Measurements from ENCODE around the gene PPARA. TPM values are rescaled to one million over a fixed set of nuclear protein-coding genes. Genes with fewer than 3 reads are reported as not detected.

Gene PPARA
- total RNA-seq, 2 donors from 2014 or later, result 48.4 to 67.1 TPM

DNA sequence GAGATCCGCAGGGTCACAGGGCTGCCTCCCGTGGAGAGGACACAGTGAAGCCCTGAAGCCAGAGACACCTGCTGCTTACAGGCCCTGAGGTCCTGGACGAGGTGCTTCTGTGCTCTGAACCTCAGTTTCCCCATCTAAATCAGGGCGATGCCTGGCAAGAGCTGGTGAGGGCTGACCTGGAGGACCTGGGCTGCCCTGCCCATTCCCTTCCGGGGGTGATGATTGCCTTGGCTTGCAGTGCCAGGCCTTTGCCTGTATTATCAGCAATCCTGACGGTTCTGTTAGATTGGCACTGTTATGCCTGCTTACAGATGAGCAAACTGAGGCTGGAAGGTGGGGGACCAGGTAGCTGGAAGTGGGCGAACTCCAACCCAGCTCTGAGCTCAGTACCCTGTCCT, 138.5 kb downstream of the PPARA start:
- peaks cover 0 to 36% of the 10 kb centered on the region in 2 donors for H3K4me1 ChIP-seq
- H3K27me3 ChIP-seq, result no peaks in the 10 kb centered on the region
- peak overlapping the region; percentile 77 to 84 for H3K27ac ChIP-seq
- no peaks in the 10 kb centered on the region for H3K9me3 ChIP-seq
- no peak for DNase-seq (ENCODE audit: low spot score)
- no peak overlapping the region for H3K4me3 ChIP-seq
- TF ChIP-seq, protein P1, sequence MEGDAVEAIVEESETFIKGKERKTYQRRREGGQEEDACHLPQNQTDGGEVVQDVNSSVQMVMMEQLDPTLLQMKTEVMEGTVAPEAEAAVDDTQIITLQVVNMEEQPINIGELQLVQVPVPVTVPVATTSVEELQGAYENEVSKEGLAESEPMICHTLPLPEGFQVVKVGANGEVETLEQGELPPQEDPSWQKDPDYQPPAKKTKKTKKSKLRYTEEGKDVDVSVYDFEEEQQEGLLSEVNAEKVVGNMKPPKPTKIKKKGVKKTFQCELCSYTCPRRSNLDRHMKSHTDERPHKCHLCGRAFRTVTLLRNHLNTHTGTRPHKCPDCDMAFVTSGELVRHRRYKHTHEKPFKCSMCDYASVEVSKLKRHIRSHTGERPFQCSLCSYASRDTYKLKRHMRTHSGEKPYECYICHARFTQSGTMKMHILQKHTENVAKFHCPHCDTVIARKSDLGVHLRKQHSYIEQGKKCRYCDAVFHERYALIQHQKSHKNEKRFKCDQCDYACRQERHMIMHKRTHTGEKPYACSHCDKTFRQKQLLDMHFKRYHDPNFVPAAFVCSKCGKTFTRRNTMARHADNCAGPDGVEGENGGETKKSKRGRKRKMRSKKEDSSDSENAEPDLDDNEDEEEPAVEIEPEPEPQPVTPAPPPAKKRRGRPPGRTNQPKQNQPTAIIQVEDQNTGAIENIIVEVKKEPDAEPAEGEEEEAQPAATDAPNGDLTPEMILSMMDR (IDR thresholded peaks at IDR 0.05), result no peak
- H3K36me3 ChIP-seq, result peaks cover 61% of the 10 kb centered on the region

DNA sequence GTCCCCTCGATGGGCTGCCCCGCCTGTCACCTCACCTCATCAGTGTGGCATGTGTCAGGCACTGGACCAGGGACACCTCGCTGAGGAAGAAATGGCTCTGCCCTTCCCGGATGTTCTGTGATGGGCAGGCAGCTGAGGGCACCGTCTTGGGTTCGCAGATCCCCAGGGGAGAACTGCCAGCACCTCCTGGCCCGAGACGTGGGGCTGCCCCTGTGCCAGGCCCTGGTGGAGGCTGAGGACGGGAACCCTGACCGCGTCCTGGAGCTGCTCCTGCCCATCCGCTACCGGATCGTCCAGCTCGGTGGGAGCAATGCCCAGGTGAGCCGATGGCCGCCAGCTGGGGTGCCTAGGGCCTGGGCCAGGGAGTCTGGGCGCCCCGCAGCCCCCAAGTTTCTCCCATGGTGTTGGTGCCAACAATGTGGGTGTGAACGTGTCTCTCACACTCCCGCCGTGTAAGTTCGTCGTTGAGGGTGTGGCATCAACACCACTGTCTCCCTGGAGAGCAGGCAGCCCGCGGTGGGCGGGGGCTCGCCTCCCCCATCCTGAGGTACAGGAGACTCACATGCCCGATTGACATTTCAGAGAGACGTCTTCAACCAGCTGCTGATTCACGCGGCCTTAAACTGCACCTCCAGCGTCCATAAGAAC, 139.0 kb downstream of the PPARA start:
- peak overlapping the region; percentile 77 to 84 for H3K27ac ChIP-seq
- peaks cover 56% of the 10 kb centered on the region for H3K36me3 ChIP-seq
- H3K4me1 ChIP-seq, result peaks cover 0 to 36% of the 10 kb centered on the region in 2 donors
- no peak overlapping the region for H3K4me3 ChIP-seq
- no peaks in the 10 kb centered on the region for H3K9me3 ChIP-seq
- no peak for DNase-seq (ENCODE audit: low spot score)
- no peaks in the 10 kb centered on the region for H3K27me3 ChIP-seq
- TF ChIP-seq, protein P1 (IDR thresholded peaks at IDR 0.05), result no peak

DNA sequence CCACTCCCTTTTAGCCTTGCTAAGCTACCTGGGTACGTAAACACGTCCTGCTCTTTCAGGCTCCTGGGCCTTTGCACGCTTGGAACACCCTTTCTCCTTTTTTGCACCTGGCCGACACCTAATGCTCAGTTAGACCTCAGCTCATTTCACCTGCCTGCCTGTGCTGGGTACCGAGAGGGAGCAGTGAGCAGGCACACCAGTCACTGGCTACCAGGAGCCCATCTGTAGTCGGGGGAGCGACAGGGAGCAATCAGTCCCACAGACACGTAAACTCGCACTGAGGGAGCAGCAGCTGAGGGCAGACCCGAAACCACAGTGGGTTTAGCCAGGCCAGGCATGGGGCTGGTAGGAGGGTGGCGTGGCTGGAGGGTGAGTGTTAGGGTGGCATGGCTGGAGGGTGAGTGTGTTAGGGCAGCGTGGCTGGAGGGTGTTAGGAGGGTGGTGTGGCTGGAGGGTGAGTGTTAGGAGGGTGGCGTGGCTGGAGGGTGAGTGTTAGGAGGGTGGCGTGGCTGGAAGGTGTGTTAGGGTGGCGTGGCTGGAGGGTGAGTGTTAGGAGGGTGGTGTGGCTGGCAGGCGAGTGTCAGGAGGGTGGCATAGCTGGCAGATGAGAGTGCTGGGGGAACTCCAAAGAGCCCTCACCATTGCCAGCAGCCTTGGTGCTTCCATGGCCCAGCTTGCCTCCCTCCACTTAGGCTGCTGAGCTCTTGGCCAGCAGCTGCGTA, 140.0 kb downstream of the PPARA start:
- peak overlapping the region; percentile 77 to 84 for H3K27ac ChIP-seq
- H3K4me3 ChIP-seq, result no peak overlapping the region
- peaks cover 48% of the 10 kb centered on the region for H3K36me3 ChIP-seq
- peaks cover 0 to 36% of the 10 kb centered on the region in 2 donors for H3K4me1 ChIP-seq
- no peaks in the 10 kb centered on the region for H3K9me3 ChIP-seq
- TF ChIP-seq, protein P1 (IDR thresholded peaks at IDR 0.05), result no peak
- no peaks in the 10 kb centered on the region for H3K27me3 ChIP-seq
- DNase-seq (ENCODE audit: low spot score), result no peak

DNA sequence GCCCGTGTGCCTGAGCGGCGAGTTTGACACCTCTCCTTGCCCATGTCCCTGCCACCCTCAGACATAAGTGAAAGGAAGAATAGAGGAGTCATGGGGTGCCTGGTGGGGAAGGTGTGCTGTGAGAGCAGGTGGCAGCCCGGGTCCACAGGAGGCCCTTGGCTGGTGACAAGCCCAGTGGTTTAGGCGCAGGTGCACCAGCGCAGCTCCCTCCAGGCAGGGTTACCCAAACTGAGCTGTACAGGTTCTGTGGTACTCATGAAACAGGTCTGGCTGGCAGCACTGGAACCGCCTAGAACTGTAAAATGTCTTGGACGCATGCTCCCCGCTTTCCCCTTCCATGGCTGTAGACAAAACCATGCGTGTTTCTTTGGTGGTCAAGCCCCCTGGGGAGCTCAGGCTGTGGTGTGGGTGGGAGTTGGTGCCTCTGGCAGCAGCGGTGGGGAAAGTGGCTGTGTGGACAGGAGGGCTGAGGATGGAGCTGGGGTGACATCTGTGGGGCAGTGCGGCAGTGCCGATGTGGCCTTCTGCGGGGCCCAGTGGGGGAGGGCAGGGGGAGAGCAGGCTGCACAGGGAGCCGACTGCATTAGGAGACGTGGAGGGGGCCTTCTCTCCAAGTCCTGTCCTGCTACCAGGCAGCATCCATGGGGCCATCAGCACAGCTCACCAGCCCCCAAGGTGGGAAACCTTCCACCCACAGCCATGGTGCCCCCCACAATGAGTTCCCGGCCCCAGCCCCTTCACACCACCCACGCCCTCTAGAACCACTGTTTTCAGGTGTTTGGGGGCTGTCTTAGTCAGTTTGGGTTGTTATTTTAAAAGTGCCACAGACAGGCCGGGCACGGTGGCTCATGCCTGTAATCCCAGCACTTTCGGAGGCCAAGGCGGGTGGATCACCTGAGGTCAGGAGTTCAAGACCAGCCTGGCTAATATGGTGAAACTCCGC, 140.8 kb downstream of the PPARA start:
- Histone ChIP-seq H3K9me3 (no peaks in the 10 kb centered on the region), H3K4me1 (peaks cover 0 to 42% of the 10 kb centered on the region in 2 donors), H3K36me3 (peaks cover 40% of the 10 kb centered on the region), H3K4me3 (no peak overlapping the region), H3K27ac (peak overlapping the region; percentile 77 to 84), H3K27me3 (no peaks in the 10 kb centered on the region)
- no peak for DNase-seq (ENCODE audit: low spot score)
- TF ChIP-seq, protein P1 (IDR thresholded peaks at IDR 0.05), result no peak

DNA sequence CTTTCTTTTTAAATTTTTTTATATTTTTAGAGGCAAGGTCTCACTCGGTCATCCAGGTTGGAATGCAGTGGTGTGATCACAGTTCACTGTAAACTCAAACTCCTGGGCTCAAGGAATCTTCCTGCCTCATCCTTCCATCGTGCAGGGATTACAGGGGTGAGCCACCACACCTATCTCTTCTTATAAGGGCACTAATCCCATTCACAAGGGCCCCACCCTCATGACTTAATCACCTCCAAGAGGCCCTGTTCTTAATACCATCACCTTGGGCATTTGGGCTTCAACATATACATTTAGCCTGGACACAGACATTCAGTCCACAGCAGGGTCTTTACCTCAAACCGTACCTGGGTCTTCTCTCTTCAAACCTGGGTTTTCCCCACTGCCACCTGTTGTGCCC, 141.8 kb downstream of the PPARA start:
- no peak for DNase-seq (ENCODE audit: low spot score)
- Histone ChIP-seq H3K36me3 (peaks cover 30% of the 10 kb centered on the region), H3K4me3 (no peak overlapping the region), H3K27ac (peak overlapping the region in 1 of 2 donors; percentile 84), H3K27me3 (no peaks in the 10 kb centered on the region), H3K9me3 (no peaks in the 10 kb centered on the region), H3K4me1 (peaks cover 0 to 50% of the 10 kb centered on the region in 2 donors)
- TF ChIP-seq, protein P1 (IDR thresholded peaks at IDR 0.05), result no peak
